MM.1S (cell line): Measurements from ENCODE around the gene FTL.

Experiments used
- CTCF ChIP-seq: fragments of 300-600 bp; sonication (generic); IDR thresholded peaks from 2 replicates; pipeline ENCODE4 v1.5.1; 2016; ENCODE audit warnings: antibody characterized with exemption, low read length, mixed read lengths
- EZH2phosphoT487 ChIP-seq: fragments of 300-600 bp; sonication (generic); IDR thresholded peaks from 2 replicates; pipeline ENCODE4 v1.6.1; 2018; ENCODE audit warnings: antibody characterized with exemption, low read length

DNA sequence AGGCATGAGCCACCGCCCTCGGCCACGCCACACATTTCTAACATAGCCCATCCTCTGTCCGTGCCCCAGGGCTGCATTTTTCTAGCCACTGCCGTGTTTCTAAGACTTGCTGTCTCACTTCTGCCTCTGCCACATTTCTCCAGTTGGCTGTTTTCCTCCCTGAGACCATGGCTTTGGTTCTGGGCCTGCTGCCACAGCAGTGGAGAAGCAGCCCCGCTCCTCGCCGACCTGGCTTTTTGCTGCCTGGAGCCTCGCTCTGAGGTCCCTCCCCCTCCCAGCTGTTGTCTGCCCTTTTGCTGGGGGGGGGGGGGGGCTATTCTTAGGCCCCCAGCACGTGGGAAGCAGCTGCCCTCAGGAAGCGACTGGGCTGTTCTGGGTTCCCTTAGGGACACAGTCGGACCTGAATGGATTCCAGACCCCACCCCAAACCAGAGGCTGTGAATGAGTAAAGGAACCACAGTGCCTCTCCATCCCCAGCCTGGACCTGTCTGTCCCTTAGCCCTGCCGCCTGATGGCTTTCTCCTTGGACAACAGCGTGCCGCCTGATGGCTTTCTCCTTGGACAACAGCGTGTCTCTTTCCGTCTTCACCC, 24.7 kb downstream of the FTL start:
- TF ChIP-seq CTCF (no peak), EZH2phosphoT487 (no peak)
